ENCODE results near the gene C17orf100.
"Not testable (repeated sequence)": the region's sequence is repeated elsewhere in the genome, so short reads cannot be mapped to it uniquely, and the experiment has no call there.

C17orf100 gene

GRCh38 chr17:6670571-6670970 is 19.0 kb downstream of the C17orf100 start:
- no peak for DNase-seq

- DNase-seq, result no peak
Measured at GRCh38 chr17:6670999-6671398, 19.4 kb downstream of the C17orf100 start.

GRCh38 chr17:6671431-6671830 is 19.9 kb downstream of the C17orf100 start:
- no peak for DNase-seq

GRCh38 chr17:6674586-6674985 is 23.0 kb downstream of the C17orf100 start:
- DNase-seq, result no peak

- no peak for DNase-seq
Measured at GRCh38 chr17:6675201-6675825, 23.8 kb downstream of the C17orf100 start.

GRCh38 chr17:6676802-6677157 is 25.2 kb downstream of the C17orf100 start:
- no peak for DNase-seq

GRCh38 chr17:6677158-6677831 is 25.7 kb downstream of the C17orf100 start:
- DNase-seq, result no peak

GRCh38 chr17:6677946-6678345 is 26.4 kb downstream of the C17orf100 start:
- DNase-seq, result no peak

GRCh38 chr17:6679241-6679640 is 27.7 kb downstream of the C17orf100 start:
- no peak for DNase-seq

GRCh38 chr17:6681176-6681575 is 29.6 kb downstream of the C17orf100 start:
- no peak for DNase-seq

GRCh38 chr17:6681671-6682070 is 30.1 kb downstream of the C17orf100 start:
- DNase-seq, result no peak

- no peak for DNase-seq
Measured at GRCh38 chr17:6682339-6682738, 30.8 kb downstream of the C17orf100 start.

GRCh38 chr17:6683081-6683684 is 31.6 kb downstream of the C17orf100 start:
- no peak for DNase-seq

GRCh38 chr17:6683730-6684459 is 32.3 kb downstream of the C17orf100 start:
- DNase-seq, result no peak

- no peak for DNase-seq
Measured at GRCh38 chr17:6684460-6684783, 32.9 kb downstream of the C17orf100 start.

- no peak for DNase-seq
Measured at GRCh38 chr17:6684881-6685767, 33.6 kb downstream of the C17orf100 start.

- no peak for DNase-seq
Measured at GRCh38 chr17:6686026-6686425, 34.5 kb downstream of the C17orf100 start.

GRCh38 chr17:6688944-6689343 is 37.4 kb downstream of the C17orf100 start:
- DNase-seq, result no peak

GRCh38 chr17:6690641-6691040 is 39.1 kb downstream of the C17orf100 start:
- no peak for DNase-seq

- no peak for DNase-seq
Measured at GRCh38 chr17:6691546-6691945, 40.0 kb downstream of the C17orf100 start.

GRCh38 chr17:6691958-6692357 is 40.4 kb downstream of the C17orf100 start:
- DNase-seq, result not testable (repeated sequence)

GRCh38 chr17:6695051-6695450 is 43.5 kb downstream of the C17orf100 start:
- no peak for DNase-seq

GRCh38 chr17:6695565-6695964 is 44.0 kb downstream of the C17orf100 start:
- DNase-seq, result no peak
